GM11168 (cell line): ENCODE results near the gene DNM1.

Experiments
- in situ Hi-C: fragments of 300-500 bp; cut with MboI; formaldehyde crosslinking; loops from one replicate; pipeline ENCODE4 v1.12.0; 2022; ENCODE audit warnings: low sequenced_read_pairs; ENCODE audit not compliant: unreplicated experiment

Gene DNM1

DNA sequence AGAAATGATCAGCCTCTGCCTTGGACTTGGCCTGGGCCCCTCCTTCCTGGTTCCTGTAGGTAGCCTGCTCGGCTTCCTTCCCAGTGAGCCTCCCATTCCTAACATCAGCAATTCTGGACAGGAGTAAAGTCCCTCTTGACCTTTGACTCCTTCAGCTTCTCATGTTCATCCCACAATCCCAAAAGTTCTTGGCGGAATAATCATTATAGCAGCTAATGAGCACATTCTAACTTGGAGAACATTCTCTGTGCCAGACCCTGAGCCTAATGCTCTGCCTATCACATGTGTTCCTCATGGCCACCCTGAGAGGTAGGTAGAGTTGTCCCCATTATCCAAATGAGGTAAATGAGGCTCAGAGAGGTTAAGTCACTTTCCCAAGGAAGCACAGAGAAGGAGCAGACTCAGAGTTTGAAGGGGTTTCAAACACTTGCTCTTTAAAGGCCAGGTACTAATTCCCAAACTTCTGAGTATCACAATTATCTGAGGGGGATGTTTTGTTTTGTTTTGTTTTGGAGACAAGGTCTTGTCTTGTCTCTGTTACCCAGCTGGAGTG is 94.1 kb downstream of the DNM1 start:
- in situ Hi-C loops = no loop called here

DNA sequence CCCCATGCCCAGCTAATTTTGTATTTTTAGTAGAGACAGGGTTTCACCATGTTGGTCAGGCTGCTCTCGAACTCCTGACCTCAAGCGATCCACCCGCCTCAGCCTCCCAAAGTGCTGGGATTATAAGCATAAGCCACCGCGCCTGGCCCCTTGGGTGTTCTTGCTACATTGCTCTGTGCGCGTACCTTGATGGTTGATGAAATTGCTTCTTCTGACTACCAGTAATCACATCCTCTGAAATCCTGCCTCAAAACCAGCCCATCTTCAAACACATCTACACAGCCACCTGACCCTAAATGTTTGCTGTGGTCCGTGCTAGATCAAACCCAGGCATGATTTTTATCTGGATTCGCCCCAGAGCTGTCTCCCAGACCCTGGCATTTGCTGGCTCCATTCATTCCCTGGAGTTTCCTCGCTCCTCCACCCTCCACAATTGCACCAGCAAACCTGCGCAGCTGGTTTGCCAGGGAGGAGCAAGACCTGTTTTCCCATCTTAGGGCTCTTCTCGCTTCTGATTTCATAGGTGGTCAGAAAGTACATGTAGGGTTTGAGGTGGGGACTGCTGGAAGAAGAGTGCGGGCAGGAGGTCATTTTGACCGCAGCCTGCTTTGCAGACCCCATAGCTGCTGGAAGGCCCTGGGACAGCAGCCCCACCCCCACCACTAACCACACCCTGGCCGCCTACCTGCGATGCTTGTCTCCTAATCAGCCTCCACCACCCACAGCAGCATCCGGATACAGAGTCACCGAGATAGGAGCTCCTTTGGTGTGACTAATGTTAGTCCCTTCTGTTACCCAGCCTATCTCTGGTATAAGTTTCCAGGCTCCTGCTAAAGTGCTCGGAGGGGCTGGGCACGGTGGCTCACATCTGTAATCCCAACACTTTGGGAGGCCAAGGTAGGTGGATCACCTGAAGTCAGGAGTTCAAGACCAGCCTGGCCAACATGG is 95.6 kb downstream of the DNM1 start:
- in situ Hi-C loops = no loop called here

DNA sequence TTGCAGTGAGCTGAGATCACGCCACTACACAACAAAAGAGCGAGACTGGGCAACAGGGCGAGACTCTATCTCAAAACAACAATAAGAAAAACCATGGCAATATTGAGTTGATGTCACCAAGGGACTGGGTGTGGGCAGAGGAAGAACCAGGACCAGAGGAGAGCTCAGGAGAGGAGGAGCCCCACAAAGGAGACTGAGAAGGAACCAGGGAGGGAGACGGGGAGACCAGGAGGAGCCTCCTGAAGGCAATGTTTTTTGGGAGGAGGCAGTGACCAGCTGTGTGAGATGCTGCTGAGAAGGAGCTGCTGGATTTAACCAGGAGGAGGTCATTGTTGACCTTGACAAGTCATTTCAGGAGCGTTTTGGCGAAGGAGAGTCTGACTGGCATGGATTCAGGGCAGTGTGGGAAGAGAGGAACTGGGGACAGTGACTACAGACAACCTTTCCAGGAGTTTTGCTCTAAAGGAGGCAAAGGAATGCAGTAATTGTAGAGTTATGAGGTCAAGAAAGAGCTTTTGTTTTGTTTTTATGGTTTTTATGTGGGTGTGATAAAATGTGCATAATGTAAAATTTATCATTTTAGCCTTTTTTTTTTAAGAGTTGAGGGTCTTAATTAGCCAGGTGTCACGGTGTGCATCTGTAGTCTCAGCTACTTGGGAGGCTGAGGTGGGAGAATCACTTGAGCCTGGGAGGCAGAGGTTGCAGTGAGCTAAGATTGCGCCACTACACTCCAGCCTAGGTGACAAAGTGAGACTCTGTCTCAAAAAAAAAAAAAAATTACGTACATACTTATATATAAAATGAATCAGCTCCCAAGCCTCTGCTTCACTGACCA is 101.2 kb downstream of the DNM1 start:
- in situ Hi-C loops = no loop called here
